PFSK-1 (cell line): ENCODE measurements around the gene TRIM49C. TPM values are rescaled to one million over a fixed set of nuclear protein-coding genes. Genes with fewer than 3 reads are reported as not detected.
"Not testable (repeated sequence)": the region's sequence is repeated elsewhere in the genome, so short reads cannot be mapped to it uniquely, and the experiment has no call there.

Experiments
- POLR2AphosphoS5 ChIP-seq: IDR thresholded peaks from 2 replicates; pipeline ENCODE4 v1.6.1; 2012; ENCODE audit warnings: low read depth, mild to moderate bottlenecking, control low read depth, low read length, moderate library complexity
- REST ChIP-seq, 2 experiments: IDR thresholded peaks; 2 replicates each; pipeline versions ENCODE4 v1.6.1 to v1.8.0; 2011 to 2012; ENCODE audit warnings: low read depth in 2 of 2, low read length in 2 of 2, control low read depth in 1 of 2, inconsistent platforms in 1 of 2, mild to moderate bottlenecking in 1 of 2, moderate library complexity in 1 of 2; ENCODE audit not compliant: insufficient read depth in 1 of 2
- TAF1 ChIP-seq: IDR thresholded peaks from 2 replicates; pipeline ENCODE4 v1.6.1; 2012; ENCODE audit warnings: low read length, control low read depth, borderline replicate concordance; ENCODE audit not compliant: insufficient read depth
- polyA plus RNA-seq: library from polyadenylated mRNA; unstranded; fragments of >200 nt; gene quantifications from one replicate; pipeline ENCODE4 v1.2.1, GENCODE V29; 2012; ENCODE audit warnings: low read depth, missing spikeins; ENCODE audit not compliant: insufficient read length

TRIM49C gene
- not detected for polyA plus RNA-seq

GRCh38 chr11:90030806-90031205 is at the start of gene TRIM49C:
TSS of gene TRIM49C (plus strand) at chr11:90031106. CDS start at chr11:90035212, 4,106 bp downstream.
- TF ChIP-seq TAF1; POLR2AphosphoS5; REST (IDR thresholded peaks at IDR 0.05; ENCODE audit: insufficient read depth in 1 of 2, low read depth in 2 of 2, low read length in 2 of 2): not testable (repeated sequence)

- TF ChIP-seq REST (IDR thresholded peaks at IDR 0.05; ENCODE audit: insufficient read depth in 1 of 2, low read depth in 2 of 2, low read length in 2 of 2): peak in 1 of 2 experiments; percentile 80; a peak in 2 of 4 replicates
Measured at GRCh38 chr11:90051591-90052209, 20.8 kb downstream of the TRIM49C start.

- TF ChIP-seq POLR2AphosphoS5; TAF1; REST (IDR thresholded peaks at IDR 0.05; ENCODE audit: insufficient read depth in 1 of 2, low read depth in 2 of 2, low read length in 2 of 2): not testable (repeated sequence)
Measured at GRCh38 chr11:90085650-90086049, 54.7 kb downstream of the TRIM49C start, which contains the start of gene UBTFL1. TSS of gene UBTFL1 (plus strand) at chr11:90085950. CDS start at chr11:90085950, 0 bp downstream.
